Peyer's patch (tissue), 4 donors: Measurements from ENCODE around the gene ATG2A.

Experiments used
- CTCF ChIP-seq, 6 experiments: fragments of 450-650 bp in 4 of 6; fragments of 200-600 bp in 2 of 6; sonication (generic) in 1 of 6; IDR thresholded peaks; one replicate each; pipeline ENCODE4 v1.5.1; 2017 to 2019; ENCODE audit warnings: antibody characterized with exemption in 6 of 6, mild to moderate bottlenecking in 3 of 6, moderate library complexity in 1 of 6
- POLR2A ChIP-seq, 2 donors: fragments of 450-650 bp; IDR thresholded peaks; one replicate each; pipeline ENCODE4 v1.5.1; 2017; ENCODE audit warnings: antibody characterized with exemption in 2 of 2, mild to moderate bottlenecking in 2 of 2, moderate library complexity in 2 of 2

- no peak for TF ChIP-seq CTCF (IDR thresholded peaks at IDR 0.05)
- no peak for TF ChIP-seq POLR2A (IDR thresholded peaks at IDR 0.05)
Observed at GRCh38 chr11:64866173-64866491, 50.9 kb downstream of the ATG2A start.
